ENCODE measurements around the gene ZKSCAN8.

GRCh38 chr6:28172006-28172405, 30.3 kb downstream of the ZKSCAN8 start:
- no peak for TF ChIP-seq CTCF (IDR thresholded peaks at IDR 0.05)
- TF ChIP-seq POLR2A (IDR thresholded peaks at IDR 0.05): no peak

Measured in esophagus squamous epithelium (tissue), 4 donors.